ENCODE measurements around the gene RABGAP1. TPM values are rescaled to one million over a fixed set of nuclear protein-coding genes. Genes with fewer than 3 reads are reported as not detected.

Gene RABGAP1
- total and polyA plus RNA-seq, 9 donors, result 27.1 to 64.8 (median 59.0) TPM

GRCh38 chr9:123027517-123027916, 86.7 kb downstream of the RABGAP1 start:
- DNase-seq, result no peak
- no peaks in the 10 kb centered on the region for H3K27me3 ChIP-seq
- TF ChIP-seq CTCF (IDR thresholded peaks at IDR 0.05), result no peak
- TF ChIP-seq POLR2A (IDR thresholded peaks at IDR 0.05), result no peak
- TF ChIP-seq EP300 (IDR thresholded peaks at IDR 0.05), result no peak
- intact Hi-C loops (cut with DNase I), result no loop called here
- H3K4me1 ChIP-seq (ENCODE audit: insufficient read depth), result no peaks in the 10 kb centered on the region
- H3K9me3 ChIP-seq, result no peaks in the 10 kb centered on the region
- no peaks in the 10 kb centered on the region for H3K36me3 ChIP-seq
- WGBS, 3 donors, result 64 to 91% (median 67%) methylated on average over 3 of the region's 3 CpGs
- H3K27ac ChIP-seq, result no peak overlapping the region
- no peak overlapping the region for H3K4me3 ChIP-seq

- Histone ChIP-seq H3K4me3 (no peak overlapping the region), H3K27ac (no peak overlapping the region), H3K27me3 (no peaks in the 10 kb centered on the region), H3K4me1 (ENCODE audit: insufficient read depth) (no peaks in the 10 kb centered on the region), H3K9me3 (no peaks in the 10 kb centered on the region), H3K36me3 (no peaks in the 10 kb centered on the region)
- TF ChIP-seq CTCF (IDR thresholded peaks at IDR 0.05) (no peak), EP300 (IDR thresholded peaks at IDR 0.05) (no peak), POLR2A (IDR thresholded peaks at IDR 0.05) (no peak)
- no peak for DNase-seq
- intact Hi-C loops (cut with DNase I), result no loop called here
Observed at GRCh38 chr9:123028136-123028535, 87.3 kb downstream of the RABGAP1 start.

- Histone ChIP-seq H3K27me3 (no peaks in the 10 kb centered on the region), H3K4me3 (no peak overlapping the region), H3K27ac (no peak overlapping the region), H3K4me1 (ENCODE audit: insufficient read depth) (peaks cover 1% of the 10 kb centered on the region), H3K36me3 (no peaks in the 10 kb centered on the region), H3K9me3 (no peaks in the 10 kb centered on the region)
- TF ChIP-seq POLR2A (IDR thresholded peaks at IDR 0.05) (no peak), EP300 (IDR thresholded peaks at IDR 0.05) (no peak), CTCF (IDR thresholded peaks at IDR 0.05) (no peak)
- intact Hi-C loops (cut with DNase I), result no loop called here
- WGBS, 3 donors, result 91 to 94% (median 92%) methylated on average over 3 of the region's 3 CpGs
- DNase-seq, result no peak
Observed at GRCh38 chr9:123028973-123029372, 88.2 kb downstream of the RABGAP1 start.

- H3K4me1 ChIP-seq (ENCODE audit: insufficient read depth), result peaks cover 1% of the 10 kb centered on the region
- H3K36me3 ChIP-seq, result no peaks in the 10 kb centered on the region
- intact Hi-C loops (cut with DNase I), result no loop called here
- H3K27me3 ChIP-seq, result no peaks in the 10 kb centered on the region
- no peak for DNase-seq
- 79 to 88% (median 82%) methylated on average over 1 of the region's 1 CpG for WGBS, 3 donors
- H3K27ac ChIP-seq, result no peak overlapping the region
- H3K9me3 ChIP-seq, result no peaks in the 10 kb centered on the region
- no peak for TF ChIP-seq CTCF (IDR thresholded peaks at IDR 0.05)
- no peak for TF ChIP-seq POLR2A (IDR thresholded peaks at IDR 0.05)
- no peak for TF ChIP-seq EP300 (IDR thresholded peaks at IDR 0.05)
- no peak overlapping the region for H3K4me3 ChIP-seq
Observed at GRCh38 chr9:123031963-123032362, 91.1 kb downstream of the RABGAP1 start.

GRCh38 chr9:123033352-123033751, 92.5 kb downstream of the RABGAP1 start, which contains the start of gene GPR21:
TSS of gene GPR21 (plus strand) at chr9:123033667. CDS start at chr9:123034567, 900 bp downstream.
- DNase-seq, result no peak
- WGBS, 3 donors, result 5 to 22% (median 12%) methylated on average over 7 of the region's 7 CpGs
- Histone ChIP-seq H3K27me3 (no peaks in the 10 kb centered on the region), H3K9me3 (no peaks in the 10 kb centered on the region), H3K36me3 (no peaks in the 10 kb centered on the region), H3K4me1 (ENCODE audit: insufficient read depth) (peaks cover 1% of the 10 kb centered on the region), H3K27ac (no peak within 1 kb of the TSS), H3K4me3 (peak within 1 kb of the TSS; percentile 10)
- TF ChIP-seq CTCF (IDR thresholded peaks at IDR 0.05) (no peak), EP300 (IDR thresholded peaks at IDR 0.05) (no peak), POLR2A (IDR thresholded peaks at IDR 0.05) (no peak)
- intact Hi-C loops (cut with DNase I), result no loop called here
